Measurements from ENCODE around the gene NECTIN1.

The NECTIN1 gene

GRCh38 chr11:119671051-119671450 is 57.9 kb downstream of the NECTIN1 start:
- DNase-seq (ENCODE audit: low read depth) = no peak

GRCh38 chr11:119669487-119669886 is 59.5 kb downstream of the NECTIN1 start:
- DNase-seq (ENCODE audit: low read depth) = no peak

GRCh38 chr11:119668676-119669075 is 60.3 kb downstream of the NECTIN1 start:
- no peak for DNase-seq (ENCODE audit: low read depth)

- peak; percentile 10 for DNase-seq (ENCODE audit: low read depth)
These were observed 62.4 kb downstream of the NECTIN1 start for GRCh38 chr11:119666463-119667131.

- DNase-seq (ENCODE audit: low read depth) = no peak
These were observed 62.9 kb downstream of the NECTIN1 start for GRCh38 chr11:119666061-119666460.

GRCh38 chr11:119664701-119665420 is 64.1 kb downstream of the NECTIN1 start:
- DNase-seq (ENCODE audit: low read depth) = no peak

GRCh38 chr11:119664063-119664572 is 64.9 kb downstream of the NECTIN1 start:
- no peak for DNase-seq (ENCODE audit: low read depth)

- DNase-seq (ENCODE audit: low read depth) = no peak
These were observed 65.7 kb downstream of the NECTIN1 start for GRCh38 chr11:119663279-119663678.

- DNase-seq (ENCODE audit: low read depth) = no peak
These were observed 67.8 kb downstream of the NECTIN1 start for GRCh38 chr11:119661226-119661625.

GRCh38 chr11:119659971-119660723 is 68.9 kb downstream of the NECTIN1 start:
- no peak for DNase-seq (ENCODE audit: low read depth)

GRCh38 chr11:119652907-119653659 is 75.9 kb downstream of the NECTIN1 start:
- DNase-seq (ENCODE audit: low read depth) = no peak

- DNase-seq (ENCODE audit: low read depth) = no peak
These were observed 77.0 kb downstream of the NECTIN1 start for GRCh38 chr11:119651802-119652584.

- DNase-seq (ENCODE audit: low read depth) = no peak
These were observed 78.7 kb downstream of the NECTIN1 start for GRCh38 chr11:119650251-119650650.

- no peak for DNase-seq (ENCODE audit: low read depth)
These were observed 81.7 kb downstream of the NECTIN1 start for GRCh38 chr11:119647254-119647653.

- no peak for DNase-seq (ENCODE audit: low read depth)
These were observed 84.0 kb downstream of the NECTIN1 start for GRCh38 chr11:119645018-119645417.

- no peak for DNase-seq (ENCODE audit: low read depth)
These were observed 84.5 kb downstream of the NECTIN1 start for GRCh38 chr11:119644502-119644901.

GRCh38 chr11:119643876-119644225 is 85.1 kb downstream of the NECTIN1 start:
- no peak for DNase-seq (ENCODE audit: low read depth)

GRCh38 chr11:119643212-119643875 is 85.7 kb downstream of the NECTIN1 start:
- no peak for DNase-seq (ENCODE audit: low read depth)

- no peak for DNase-seq (ENCODE audit: low read depth)
These were observed 86.8 kb downstream of the NECTIN1 start for GRCh38 chr11:119641983-119642745.

GRCh38 chr11:119640541-119640940 is 88.5 kb downstream of the NECTIN1 start:
- DNase-seq (ENCODE audit: low read depth) = no peak
